ENCODE data around the gene TUBB3.

Gene TUBB3

GRCh38 chr16:89969741-89970410 lies 46.7 kb downstream of the TUBB3 start:
- DNase-seq = no peak

GRCh38 chr16:89971495-89972243 lies 48.5 kb downstream of the TUBB3 start:
- no peak for DNase-seq

- DNase-seq = peak; percentile 92
These were observed 49.4 kb downstream of the TUBB3 start for GRCh38 chr16:89972244-89973234.

GRCh38 chr16:89973235-89973634 lies 50.1 kb downstream of the TUBB3 start:
- DNase-seq = no peak

GRCh38 chr16:89973654-89974335 lies 50.7 kb downstream of the TUBB3 start:
- DNase-seq = no peak

- DNase-seq = no peak
These were observed 51.7 kb downstream of the TUBB3 start for GRCh38 chr16:89974870-89975269.

- DNase-seq = no peak
These were observed 58.3 kb downstream of the TUBB3 start for GRCh38 chr16:89981414-89981813.

- no peak for DNase-seq
These were observed 59.2 kb downstream of the TUBB3 start for GRCh38 chr16:89982318-89982717.

- no peak for DNase-seq
These were observed 60.4 kb downstream of the TUBB3 start for GRCh38 chr16:89983536-89983935.

GRCh38 chr16:89984216-89984615 lies 61.1 kb downstream of the TUBB3 start:
- no peak for DNase-seq

GRCh38 chr16:89985219-89985618 lies 62.1 kb downstream of the TUBB3 start:
- no peak for DNase-seq

Measured in CD4-positive, alpha-beta T cell treated with Interleukin-15 for 1 hour (primary cell).